Lower leg skin (tissue), 4 donors: ENCODE results near the gene CTNND2. TPM values are rescaled to one million over a fixed set of nuclear protein-coding genes. Genes with fewer than 3 reads are reported as not detected.

Source experiments
- DNase-seq, 2 donors: peaks; one replicate each; pipeline ENCODE4 v3.0.0-alpha.2; 2019; ENCODE audit warnings: low spot score in 2 of 2
- H3K4me3 ChIP-seq: fragments of 200-600 bp; sonication (generic); 2 replicates; pipeline ENCODE4 v1.5.1; 2017; ENCODE audit warnings: mild to moderate bottlenecking, low read depth; ENCODE audit not compliant: poor library complexity, severe bottlenecking
- POLR2A ChIP-seq, 2 donors: fragments of 450-650 bp; IDR thresholded peaks; one replicate each; pipeline ENCODE4 v1.6.1; 2016 to 2017; ENCODE audit warnings: antibody characterized with exemption in 2 of 2, mild to moderate bottlenecking in 1 of 2, moderate library complexity in 1 of 2
- WGBS, 2 donors: methylation state at CpG; one replicate each; pipeline ENCODE4 v1.1.5; 2018; 5-methylcytosine and 5-hydroxymethylcytosine counted together
- intact Hi-C: fragments of 100-400 bp; cut with DNase I; formaldehyde crosslinking; loops from one replicate; pipeline ENCODE4 v1.15.0; 2023; ENCODE audit warnings: low total_unique reads
- total RNA-seq, 4 donors: library from RNA; depleted of rRNA; stranded (reverse); fragments of >200 nt; gene quantifications; one replicate each; pipeline ENCODE4 v1.1.0, GENCODE V29; 2016
- TF ChIP-seq, protein P1 (sequence below), 3 donors: fragments of 450-650 bp; IDR thresholded peaks; one replicate each; pipeline ENCODE4 v1.5.1; 2016; ENCODE audit warnings: antibody characterized with exemption in 3 of 3, mild to moderate bottlenecking in 3 of 3, moderate library complexity in 2 of 3

The CTNND2 gene
- total RNA-seq, 4 donors from 2014 or later: 0.21 to 2.9 (median 0.55) TPM

GRCh38 chr5:10934783-10935355 lies 969.4 kb downstream of the CTNND2 start:
- no peak for DNase-seq
- no peak overlapping the region for H3K4me3 ChIP-seq
- TF ChIP-seq, protein P1, sequence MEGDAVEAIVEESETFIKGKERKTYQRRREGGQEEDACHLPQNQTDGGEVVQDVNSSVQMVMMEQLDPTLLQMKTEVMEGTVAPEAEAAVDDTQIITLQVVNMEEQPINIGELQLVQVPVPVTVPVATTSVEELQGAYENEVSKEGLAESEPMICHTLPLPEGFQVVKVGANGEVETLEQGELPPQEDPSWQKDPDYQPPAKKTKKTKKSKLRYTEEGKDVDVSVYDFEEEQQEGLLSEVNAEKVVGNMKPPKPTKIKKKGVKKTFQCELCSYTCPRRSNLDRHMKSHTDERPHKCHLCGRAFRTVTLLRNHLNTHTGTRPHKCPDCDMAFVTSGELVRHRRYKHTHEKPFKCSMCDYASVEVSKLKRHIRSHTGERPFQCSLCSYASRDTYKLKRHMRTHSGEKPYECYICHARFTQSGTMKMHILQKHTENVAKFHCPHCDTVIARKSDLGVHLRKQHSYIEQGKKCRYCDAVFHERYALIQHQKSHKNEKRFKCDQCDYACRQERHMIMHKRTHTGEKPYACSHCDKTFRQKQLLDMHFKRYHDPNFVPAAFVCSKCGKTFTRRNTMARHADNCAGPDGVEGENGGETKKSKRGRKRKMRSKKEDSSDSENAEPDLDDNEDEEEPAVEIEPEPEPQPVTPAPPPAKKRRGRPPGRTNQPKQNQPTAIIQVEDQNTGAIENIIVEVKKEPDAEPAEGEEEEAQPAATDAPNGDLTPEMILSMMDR (IDR thresholded peaks at IDR 0.05): no peak
- no peak for TF ChIP-seq POLR2A (IDR thresholded peaks at IDR 0.05)
- intact Hi-C loops: no loop called here
- 58 to 68% methylated on average over 7 of the region's 7 CpGs for WGBS, 2 donors

- no peak overlapping the region for H3K4me3 ChIP-seq
- DNase-seq: no peak
- TF ChIP-seq, protein P1 (IDR thresholded peaks at IDR 0.05): no peak
- TF ChIP-seq POLR2A (IDR thresholded peaks at IDR 0.05): no peak
- WGBS, 2 donors: 84 to 87% methylated on average over 4 of the region's 4 CpGs
- intact Hi-C loops: no loop called here
Measured at GRCh38 chr5:10933121-10933520, 971.1 kb downstream of the CTNND2 start.

GRCh38 chr5:10932426-10932825 lies 971.8 kb downstream of the CTNND2 start:
- DNase-seq: no peak
- 84 to 91% methylated on average over 1 of the region's 1 CpG for WGBS, 2 donors
- TF ChIP-seq POLR2A (IDR thresholded peaks at IDR 0.05): no peak
- TF ChIP-seq, protein P1 (IDR thresholded peaks at IDR 0.05): no peak
- no peak overlapping the region for H3K4me3 ChIP-seq
- intact Hi-C loops: no loop called here

GRCh38 chr5:10927608-10928007 lies 976.6 kb downstream of the CTNND2 start:
- no peak overlapping the region for H3K4me3 ChIP-seq
- TF ChIP-seq POLR2A (IDR thresholded peaks at IDR 0.05): no peak
- TF ChIP-seq, protein P1 (IDR thresholded peaks at IDR 0.05): no peak
- intact Hi-C loops: no loop called here
- DNase-seq: no peak

DNA sequence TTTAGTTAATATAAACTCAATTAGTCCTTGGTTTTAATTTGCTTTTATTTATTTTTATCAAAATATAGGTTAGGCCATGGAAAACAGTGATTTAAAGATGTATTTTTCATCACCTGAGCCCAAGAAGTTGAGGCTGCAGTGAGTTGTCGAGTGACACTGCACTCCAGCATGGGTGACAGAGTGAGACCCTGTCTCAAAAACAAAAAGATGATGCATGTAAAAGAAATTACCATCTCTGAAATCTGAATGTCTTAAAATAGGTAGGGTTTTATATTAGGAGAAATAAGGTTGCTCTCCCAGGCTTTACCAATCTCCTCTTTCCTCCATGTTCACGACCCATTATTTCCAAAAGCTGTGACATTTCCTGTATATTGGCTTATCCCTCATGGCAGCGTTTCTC lies 980.9 kb downstream of the CTNND2 start:
- intact Hi-C loops: no loop called here
- H3K4me3 ChIP-seq: no peak overlapping the region
- TF ChIP-seq POLR2A (IDR thresholded peaks at IDR 0.05): no peak
- TF ChIP-seq, protein P1 (IDR thresholded peaks at IDR 0.05): no peak
- no peak for DNase-seq
- WGBS, 2 donors: 71 to 73% methylated on average over 3 of the region's 3 CpGs
